M059J (cell line): ENCODE results near the gene SDK1. TPM values are rescaled to one million over a fixed set of nuclear protein-coding genes. Genes with fewer than 3 reads are reported as not detected.
A peak's percentile ranks its signal among the peaks of the same experiment; 100 is the strongest.
"Not testable (repeated sequence)": the region's sequence is repeated elsewhere in the genome, so short reads cannot be mapped to it uniquely, and the experiment has no call there.

ENCODE experiments used
- DNase-seq: peaks from one replicate; pipeline ENCODE4 v3.0.0-alpha.2; 2012; ENCODE audit warnings: low read depth
- total RNA-seq: library from RNA; depleted of rRNA; stranded (reverse); fragments of >200 nt; shearing (Covaris generic); gene quantifications from 2 replicates; pipeline ENCODE4 v1.2.3, GENCODE V29; 2014

SDK1 gene
- total RNA-seq, 1 experiment from 2014 or later, result under 0.01 TPM

GRCh38 chr7:3916146-3916545, 615.1 kb downstream of the SDK1 start:
- DNase-seq, result no peak

- no peak for DNase-seq
Observed at GRCh38 chr7:3917436-3917835, 616.4 kb downstream of the SDK1 start.

GRCh38 chr7:3918576-3918975, 617.5 kb downstream of the SDK1 start:
- DNase-seq, result no peak

DNA sequence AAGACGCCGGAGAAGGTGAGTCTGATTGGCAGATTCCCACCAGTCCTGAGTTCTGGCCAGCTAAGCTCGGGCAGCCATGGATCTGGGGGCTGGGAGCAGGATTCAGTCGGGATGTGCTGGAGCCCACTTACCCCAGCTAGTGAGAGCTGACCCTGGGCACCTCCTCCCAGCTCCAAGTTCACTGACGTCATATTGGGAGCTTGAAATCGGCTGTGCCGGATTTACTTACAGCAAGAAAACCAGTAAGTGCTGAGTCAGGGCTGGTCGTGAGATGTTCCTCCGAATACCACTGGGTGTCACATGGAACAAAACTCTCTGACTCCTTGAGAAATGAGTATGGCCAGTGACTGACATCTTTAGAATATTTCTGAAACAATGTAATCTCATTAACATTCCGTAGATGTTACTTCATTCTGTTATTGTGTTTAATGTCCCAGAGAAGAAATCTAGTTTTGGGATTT, 621.2 kb downstream of the SDK1 start:
- peak; percentile 77 for DNase-seq

DNA sequence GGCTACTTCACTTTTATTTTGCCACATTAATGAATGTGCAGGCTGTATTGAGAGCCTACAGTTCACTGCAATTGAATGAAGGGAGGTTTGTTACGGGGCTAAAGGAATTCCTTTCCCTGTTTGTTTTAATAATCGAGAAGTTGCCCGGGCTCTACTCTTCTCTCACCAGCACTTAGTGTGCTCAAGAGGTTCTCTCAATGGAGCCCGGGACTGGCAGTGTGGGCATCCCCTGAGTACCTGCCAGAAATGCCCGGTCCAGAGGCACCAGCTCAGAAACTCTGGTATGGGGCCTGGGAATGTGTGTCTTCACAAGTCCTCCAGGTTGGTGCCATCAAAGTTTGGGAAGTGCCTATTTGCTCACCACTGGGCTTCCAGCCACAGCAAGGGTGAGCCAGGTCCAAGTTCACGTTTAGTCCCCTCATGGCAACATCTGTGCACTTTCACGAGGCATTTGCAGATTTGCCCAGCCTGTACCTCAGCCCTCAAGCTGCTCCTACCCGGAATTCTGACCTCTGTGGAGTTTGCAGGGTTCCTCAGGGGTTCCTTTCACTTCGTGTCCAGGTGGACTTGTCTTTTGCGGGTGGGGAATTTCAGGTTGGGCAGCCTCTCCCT, 622.4 kb downstream of the SDK1 start:
- DNase-seq, result no peak

DNA sequence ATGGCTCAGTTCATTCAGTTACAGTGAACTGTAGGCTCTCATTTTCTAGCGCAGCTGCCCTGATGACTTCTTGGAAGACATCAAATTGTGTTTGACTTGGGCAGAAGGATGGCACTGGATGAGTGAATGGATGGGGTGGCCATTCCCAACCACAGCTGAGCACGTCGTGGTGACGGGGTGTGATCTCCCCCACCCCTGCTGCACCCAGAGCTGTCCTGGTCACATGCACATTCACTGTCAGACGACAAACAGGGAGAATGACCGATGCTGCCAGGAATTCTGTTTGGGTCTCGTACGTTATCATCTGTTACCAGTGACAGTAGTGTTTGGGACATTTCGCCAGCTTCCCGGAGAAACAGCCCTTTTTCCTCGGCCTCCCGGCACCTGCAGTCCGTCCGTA, 623.2 kb downstream of the SDK1 start:
- no peak for DNase-seq

DNA sequence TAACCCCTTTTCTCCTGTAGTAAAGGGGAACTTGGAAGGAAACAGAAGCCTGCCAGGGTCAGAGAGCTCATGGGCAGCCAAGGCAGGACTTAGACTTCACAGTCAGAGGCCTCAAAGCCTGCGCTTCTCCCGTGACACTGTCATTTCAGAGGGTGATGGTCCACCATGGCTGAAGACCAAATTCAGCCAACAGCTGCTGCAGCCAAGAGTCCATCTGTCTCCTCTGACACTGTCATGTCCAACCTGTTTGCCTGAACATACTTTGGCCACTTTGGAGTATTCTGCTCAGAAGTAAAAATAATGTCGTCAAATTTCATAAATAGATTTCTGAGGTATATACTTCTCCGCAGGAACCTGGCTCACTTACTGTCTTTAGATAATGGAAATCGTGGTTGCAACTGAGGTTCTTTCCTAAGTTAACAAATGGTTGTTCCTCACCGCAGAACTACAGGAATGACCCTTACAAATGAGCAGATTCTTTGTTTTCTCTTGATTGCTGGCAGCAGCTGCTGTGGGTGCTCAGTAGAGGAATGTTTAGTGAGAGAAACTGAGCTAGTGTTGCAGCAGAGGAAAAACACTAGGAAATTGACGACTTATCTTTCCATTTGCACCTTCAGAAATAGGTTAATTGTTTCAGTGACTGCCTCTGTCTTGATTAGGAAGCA, 626.5 kb downstream of the SDK1 start:
- no peak for DNase-seq

DNA sequence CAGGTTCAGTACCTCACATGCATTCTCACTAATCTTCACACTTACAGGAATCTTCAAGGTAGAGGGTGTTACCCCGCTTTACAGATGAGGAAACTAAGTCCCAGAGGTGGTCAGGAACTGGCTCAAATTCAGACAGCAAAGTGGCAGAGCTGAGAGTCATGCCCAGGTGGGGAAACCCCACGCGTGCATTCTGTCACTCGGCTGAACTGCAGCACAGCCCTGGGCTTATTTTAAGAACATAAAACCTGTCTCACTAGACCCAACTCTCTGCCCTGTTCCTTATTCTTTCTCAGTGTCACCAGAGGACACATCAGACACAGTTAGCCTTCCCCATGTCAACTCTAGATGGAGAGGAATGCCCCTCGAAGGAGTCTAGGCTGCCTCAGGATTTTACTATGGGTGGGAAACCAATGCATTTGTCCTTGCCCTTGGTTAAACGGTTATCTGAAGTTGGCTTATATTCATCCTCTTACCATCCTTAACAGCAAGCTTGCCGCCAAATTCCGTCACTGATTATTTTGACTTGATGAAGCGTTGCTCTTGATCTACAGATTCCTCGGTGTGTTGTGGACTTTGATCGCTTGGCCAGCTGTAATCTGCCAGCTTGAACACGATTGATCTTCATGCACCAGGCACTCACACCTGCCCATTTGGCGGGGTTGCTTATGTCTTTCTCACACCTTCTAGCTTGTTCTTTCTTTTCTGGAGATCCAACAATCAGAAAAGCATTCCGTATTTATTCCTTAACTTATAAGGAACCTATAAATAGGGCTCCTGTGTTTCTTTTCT, 627.9 kb downstream of the SDK1 start:
- no peak for DNase-seq

GRCh38 chr7:3931843-3932242, 630.8 kb downstream of the SDK1 start:
- DNase-seq, result no peak

- no peak for DNase-seq
Observed at GRCh38 chr7:3937146-3937545, 636.1 kb downstream of the SDK1 start.

DNA sequence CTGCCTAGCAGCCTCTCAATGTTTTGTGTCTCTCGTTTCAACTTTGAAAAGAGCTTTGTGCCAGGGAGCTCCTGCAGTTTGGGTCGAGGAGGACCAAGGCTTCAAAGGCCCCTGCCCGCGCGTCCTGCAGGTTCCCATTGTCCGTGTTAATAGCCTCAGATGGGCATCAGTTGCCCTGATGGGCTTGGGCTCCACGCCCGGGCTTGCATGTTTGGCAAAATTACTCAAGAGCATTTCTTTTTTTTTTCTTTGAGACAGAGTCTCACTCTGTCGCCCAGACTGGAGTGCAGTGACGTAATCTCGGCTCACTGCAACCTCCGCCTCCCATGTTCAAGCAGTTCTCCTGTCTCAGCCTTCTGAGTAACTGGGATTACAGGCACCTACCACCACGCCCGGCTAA, 636.6 kb downstream of the SDK1 start:
- DNase-seq, result no peak

DNA sequence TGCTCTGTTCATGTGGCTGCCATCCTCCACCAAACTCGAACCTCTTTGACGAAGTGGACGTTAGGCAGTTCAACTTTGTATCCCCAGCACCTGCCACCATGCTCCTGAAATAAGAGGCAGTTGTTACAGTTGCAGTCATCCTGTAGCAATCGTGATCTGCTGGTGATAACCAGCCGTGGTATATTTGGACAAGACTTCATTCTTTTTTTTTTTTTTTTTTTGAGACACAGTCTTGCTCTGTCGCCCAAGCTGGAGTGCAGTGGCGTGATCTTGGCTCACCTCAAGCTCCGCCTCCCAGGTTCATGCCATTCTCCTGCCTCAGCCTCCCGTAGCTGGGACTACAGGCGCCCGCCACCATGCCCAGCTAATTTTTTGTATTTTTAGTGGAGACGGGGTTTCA, 640.7 kb downstream of the SDK1 start:
- not testable (repeated sequence) for DNase-seq

- DNase-seq, result no peak
Observed at GRCh38 chr7:3942276-3942675, 641.2 kb downstream of the SDK1 start.

DNA sequence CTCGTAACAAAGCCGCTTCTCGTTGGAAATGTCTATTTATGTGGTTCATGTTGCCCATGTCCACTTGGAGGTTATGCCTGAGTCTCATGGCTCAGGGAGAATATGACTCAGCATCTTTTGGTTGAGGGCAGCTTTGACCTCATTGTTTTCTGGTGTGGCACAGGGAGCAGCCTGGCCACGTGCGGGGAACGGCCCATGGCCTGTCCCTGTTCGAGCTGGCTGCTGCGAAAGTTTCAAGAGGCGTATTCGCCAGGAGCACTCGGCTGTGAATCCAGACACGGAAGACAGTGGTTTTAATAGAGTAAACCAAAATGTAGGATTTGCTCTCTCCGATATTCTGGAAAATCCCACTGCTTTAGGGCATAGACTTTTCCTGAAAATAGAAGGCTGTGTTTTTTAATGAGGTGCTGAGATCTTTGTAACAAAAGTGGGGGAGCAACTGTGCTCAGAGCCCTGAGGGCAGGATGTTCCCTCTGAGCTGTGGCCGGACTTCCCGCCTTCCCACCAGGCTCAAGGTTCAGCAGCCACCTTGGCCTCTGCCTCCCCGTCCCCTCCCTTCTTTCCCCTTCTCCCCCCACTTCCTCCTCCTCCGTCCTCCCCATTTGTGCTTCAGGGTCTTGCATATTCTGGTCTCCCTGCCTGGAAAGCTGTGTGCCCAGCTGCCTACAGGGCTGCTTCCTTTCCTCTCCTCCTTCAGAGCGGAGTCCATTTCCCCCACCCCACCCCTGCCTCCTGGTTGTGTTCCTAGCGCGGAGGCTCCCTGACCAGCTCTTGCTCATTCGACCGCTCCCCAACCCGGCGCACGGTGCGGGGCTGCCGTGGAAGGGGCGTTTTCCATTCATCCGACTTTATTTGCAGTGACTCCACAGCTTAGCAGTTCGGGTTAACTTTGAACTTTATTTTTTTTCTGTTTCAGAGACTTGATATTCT, 642.0 kb downstream of the SDK1 start:
- DNase-seq, result peak; percentile 58

- DNase-seq, result no peak
Observed at GRCh38 chr7:3943779-3944520, 642.9 kb downstream of the SDK1 start.

DNA sequence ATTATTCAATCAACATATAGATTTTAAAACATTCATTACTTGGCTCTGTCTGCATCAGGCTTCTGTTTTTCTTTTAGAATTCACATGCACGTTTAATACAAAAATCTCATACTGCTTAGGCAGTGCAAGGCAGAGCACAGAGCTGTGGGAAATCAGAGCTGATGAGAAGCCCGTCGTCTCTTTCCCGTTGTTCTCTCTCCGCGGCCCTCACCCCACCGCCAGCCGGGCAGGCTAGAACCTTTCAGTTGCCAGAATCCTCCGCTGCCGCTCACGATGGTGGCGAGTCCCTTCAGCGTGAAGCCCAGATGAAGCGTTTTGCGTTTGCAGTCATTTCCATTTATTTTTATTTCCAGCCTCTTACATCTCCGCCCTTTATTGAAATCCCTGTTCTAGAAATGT, 648.2 kb downstream of the SDK1 start:
- DNase-seq, result no peak

GRCh38 chr7:3950249-3950648, 649.2 kb downstream of the SDK1 start:
- no peak for DNase-seq

DNA sequence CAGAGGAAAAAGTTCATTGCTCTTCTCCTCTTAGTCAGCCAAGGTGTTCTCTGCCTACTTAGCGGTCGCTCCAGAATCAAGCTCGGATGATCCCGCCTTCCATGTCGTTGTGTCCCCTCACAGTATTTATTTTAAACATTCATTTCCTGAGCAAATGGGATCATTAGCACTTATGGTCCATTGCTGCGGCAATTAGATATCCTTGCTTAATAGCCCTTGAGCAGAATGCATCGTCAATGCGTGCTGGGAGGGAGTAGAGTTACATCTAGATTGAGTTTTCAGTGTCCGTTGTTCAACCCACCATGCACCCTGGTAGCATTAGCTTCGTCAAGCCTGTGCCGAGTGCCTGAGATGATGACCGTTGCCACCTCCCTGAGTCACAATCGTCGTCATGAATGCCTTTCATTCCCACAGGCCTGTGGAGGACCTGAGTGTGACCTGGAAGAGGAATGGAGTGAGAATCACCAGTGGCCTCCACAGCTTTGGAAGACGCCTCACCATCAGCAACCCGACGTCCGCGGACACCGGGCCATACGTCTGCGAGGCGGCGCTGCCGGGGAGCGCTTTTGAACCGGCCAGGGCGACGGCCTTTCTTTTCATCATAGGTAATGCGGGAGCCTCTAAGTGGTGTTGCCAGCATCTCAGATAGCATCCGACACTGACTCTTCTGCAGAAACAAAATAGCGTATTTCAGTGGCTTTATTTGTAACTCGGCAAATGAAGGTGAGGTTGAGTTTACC, 650.4 kb downstream of the SDK1 start:
- no peak for DNase-seq

DNA sequence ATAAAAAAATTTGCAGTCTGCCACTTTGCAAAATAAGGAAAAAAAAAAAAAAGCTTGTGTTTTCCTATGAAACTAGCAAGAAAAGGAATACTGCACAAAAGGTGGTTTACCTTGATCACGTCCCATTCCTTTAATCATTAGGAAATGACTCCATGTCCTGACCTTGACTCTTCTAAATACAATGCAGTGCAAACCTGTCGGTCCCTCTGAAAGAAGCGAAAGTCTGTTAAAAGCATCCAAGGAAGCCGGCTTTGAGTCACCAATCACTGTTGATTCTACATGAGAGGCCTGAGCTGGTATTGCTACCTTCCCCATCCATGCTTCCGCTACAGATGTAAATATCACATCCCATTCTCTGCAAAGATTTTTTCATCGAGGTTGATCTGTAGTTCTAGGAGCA, 652.1 kb downstream of the SDK1 start:
- no peak for DNase-seq

DNA sequence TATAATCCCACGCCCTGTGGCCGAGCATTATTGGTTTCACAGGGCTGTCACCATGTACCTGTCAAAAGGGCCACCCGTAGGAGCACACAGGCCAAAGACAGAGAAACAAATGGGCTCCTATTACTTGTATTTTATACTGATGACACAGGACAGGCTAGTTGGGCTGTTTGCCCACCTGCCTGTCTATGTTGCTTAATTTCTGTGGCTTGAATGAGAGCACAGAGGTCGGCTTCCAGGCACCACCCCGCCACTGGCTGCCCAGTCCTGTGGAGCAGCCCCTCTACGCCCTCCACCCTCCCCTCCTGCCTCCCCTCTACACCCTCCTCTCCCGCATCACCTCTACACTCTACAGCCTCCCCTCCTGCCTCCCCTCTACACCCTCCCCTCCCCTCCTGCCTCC, 652.9 kb downstream of the SDK1 start:
- DNase-seq, result no peak
